BLaER1 (cell line): ENCODE data around the gene GIGYF1.
A peak's percentile ranks its signal among the peaks of the same experiment; 100 is the strongest.

Experiments used
- H3K27ac ChIP-seq: shearing (Covaris generic); formaldehyde crosslinking; 2 replicates; pipeline ENCODE4 v1.8.1; 2022
- H3K27me3 ChIP-seq: shearing (Covaris generic); formaldehyde crosslinking; 2 replicates; pipeline ENCODE4 v1.8.1; 2022
- H3K36me3 ChIP-seq: shearing (Covaris generic); formaldehyde crosslinking; 2 replicates; pipeline ENCODE4 v1.8.1; 2022
- H3K4me1 ChIP-seq: shearing (Covaris generic); formaldehyde crosslinking; 2 replicates; pipeline ENCODE4 v1.8.1; 2022
- H3K4me2 ChIP-seq: shearing (Covaris generic); formaldehyde crosslinking; 2 replicates; pipeline ENCODE4 v1.8.1; 2022
- H3K4me3 ChIP-seq: shearing (Covaris generic); formaldehyde crosslinking; 2 replicates; pipeline ENCODE4 v1.8.1; 2022
- H3K9ac ChIP-seq: shearing (Covaris generic); formaldehyde crosslinking; 2 replicates; pipeline ENCODE4 v1.8.1; 2022
- H3K9me3 ChIP-seq: shearing (Covaris generic); formaldehyde crosslinking; 2 replicates; pipeline ENCODE4 v1.8.1; 2022
- H4K20me1 ChIP-seq: shearing (Covaris generic); formaldehyde crosslinking; 2 replicates; pipeline ENCODE4 v1.8.1; 2022
- Cebpa-rat ChIP-seq: shearing (Covaris generic); IDR thresholded peaks from 2 replicates; pipeline ENCODE4 v1.8.1; 2022

Gene GIGYF1

GRCh38 chr7:100679129-100679926 is 14.7 kb downstream of the GIGYF1 start:
- H3K27ac ChIP-seq, result no peak overlapping the region
- H3K27me3 ChIP-seq, result no peaks in the 10 kb centered on the region
- no peak overlapping the region for H3K4me3 ChIP-seq
- H3K9ac ChIP-seq, result no peak overlapping the region
- no peak overlapping the region for H3K4me2 ChIP-seq
- peaks cover 95% of the 10 kb centered on the region for H4K20me1 ChIP-seq
- peaks cover 25% of the 10 kb centered on the region for H3K4me1 ChIP-seq
- peaks cover 80% of the 10 kb centered on the region for H3K36me3 ChIP-seq
- TF ChIP-seq Cebpa-rat, result no peak
- H3K9me3 ChIP-seq, result no peaks in the 10 kb centered on the region

- Histone ChIP-seq H3K4me3 (no peak overlapping the region), H3K4me1 (peaks cover 25% of the 10 kb centered on the region), H3K27me3 (no peaks in the 10 kb centered on the region), H3K27ac (peak overlapping the region; percentile 22; the same call in 1 of the 2 replicates), H3K36me3 (peaks cover 72% of the 10 kb centered on the region), H3K9me3 (no peaks in the 10 kb centered on the region), H3K4me2 (peak overlapping the region; percentile 93; the same call in 1 of the 2 replicates), H3K9ac (no peak overlapping the region; the same call in 1 of the 2 replicates), H4K20me1 (peaks cover 89% of the 10 kb centered on the region)
- no peak for TF ChIP-seq Cebpa-rat
Observed at GRCh38 chr7:100678291-100678984, 15.6 kb downstream of the GIGYF1 start.

- Histone ChIP-seq H3K9me3 (no peaks in the 10 kb centered on the region), H3K36me3 (peaks cover 63% of the 10 kb centered on the region), H3K4me1 (peaks cover 31% of the 10 kb centered on the region), H4K20me1 (peaks cover 81% of the 10 kb centered on the region), H3K27me3 (no peaks in the 10 kb centered on the region), H3K27ac (peak overlapping the region; percentile 35; the same call in 1 of the 2 replicates), H3K9ac (0 out of 2 replicates have a peak overlapping the region, but pooled peaks have one; percentile 61), H3K4me3 (no peak overlapping the region), H3K4me2 (peak overlapping the region; percentile 93; the same call in 1 of the 2 replicates)
- TF ChIP-seq Cebpa-rat, result no peak
Observed at GRCh38 chr7:100677308-100678267, 16.5 kb downstream of the GIGYF1 start.

DNA sequence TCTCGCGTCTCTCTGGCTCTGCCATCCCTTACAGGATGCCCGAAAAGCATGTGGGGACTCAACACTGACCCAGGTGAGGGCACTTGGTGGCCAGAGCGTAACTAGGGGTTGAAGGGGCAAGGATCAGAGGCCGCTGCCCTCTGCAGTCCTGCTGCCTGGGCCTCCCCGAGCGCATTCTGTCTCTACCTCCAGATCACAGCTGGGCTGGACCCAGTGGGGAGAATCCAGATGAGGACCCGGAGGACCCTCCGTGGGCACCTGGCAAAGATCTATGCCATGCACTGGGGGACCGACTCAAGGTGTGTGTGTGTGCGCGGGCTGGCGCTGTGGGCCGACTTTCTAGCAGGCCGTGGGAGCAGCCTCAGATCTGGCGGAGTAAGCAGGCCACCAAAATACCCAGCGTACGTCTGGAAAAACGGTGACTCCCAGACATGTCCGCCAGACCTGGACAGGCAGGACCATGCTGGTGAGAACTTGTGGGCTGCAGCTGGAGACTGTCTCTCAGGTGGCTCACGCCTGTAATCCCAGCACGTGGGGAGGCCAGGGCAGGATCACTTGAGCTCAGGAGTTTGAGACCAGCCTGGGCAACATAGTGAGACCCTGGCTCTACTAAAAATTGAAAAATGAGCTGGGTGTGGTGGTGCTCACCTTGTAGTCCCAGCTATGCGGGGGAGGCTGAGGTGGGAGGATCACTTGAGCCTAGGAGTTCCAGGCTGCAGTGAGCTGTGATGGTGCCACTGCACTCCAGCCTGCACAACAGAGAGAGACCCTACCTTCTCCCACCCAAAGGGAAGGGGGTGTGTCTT is 17.3 kb downstream of the GIGYF1 start:
- TF ChIP-seq Cebpa-rat, result no peak
- peaks cover 54% of the 10 kb centered on the region for H3K36me3 ChIP-seq
- peak overlapping the region; percentile 61 for H3K9ac ChIP-seq
- H3K4me1 ChIP-seq, result peaks cover 32% of the 10 kb centered on the region
- peak overlapping the region; percentile 95 for H3K4me3 ChIP-seq
- peak overlapping the region; percentile 41; the same call in 1 of the 2 replicates for H3K27ac ChIP-seq
- no peaks in the 10 kb centered on the region for H3K9me3 ChIP-seq
- H3K4me2 ChIP-seq, result peak overlapping the region; percentile 93
- no peaks in the 10 kb centered on the region for H3K27me3 ChIP-seq
- H4K20me1 ChIP-seq, result peaks cover 72% of the 10 kb centered on the region

DNA sequence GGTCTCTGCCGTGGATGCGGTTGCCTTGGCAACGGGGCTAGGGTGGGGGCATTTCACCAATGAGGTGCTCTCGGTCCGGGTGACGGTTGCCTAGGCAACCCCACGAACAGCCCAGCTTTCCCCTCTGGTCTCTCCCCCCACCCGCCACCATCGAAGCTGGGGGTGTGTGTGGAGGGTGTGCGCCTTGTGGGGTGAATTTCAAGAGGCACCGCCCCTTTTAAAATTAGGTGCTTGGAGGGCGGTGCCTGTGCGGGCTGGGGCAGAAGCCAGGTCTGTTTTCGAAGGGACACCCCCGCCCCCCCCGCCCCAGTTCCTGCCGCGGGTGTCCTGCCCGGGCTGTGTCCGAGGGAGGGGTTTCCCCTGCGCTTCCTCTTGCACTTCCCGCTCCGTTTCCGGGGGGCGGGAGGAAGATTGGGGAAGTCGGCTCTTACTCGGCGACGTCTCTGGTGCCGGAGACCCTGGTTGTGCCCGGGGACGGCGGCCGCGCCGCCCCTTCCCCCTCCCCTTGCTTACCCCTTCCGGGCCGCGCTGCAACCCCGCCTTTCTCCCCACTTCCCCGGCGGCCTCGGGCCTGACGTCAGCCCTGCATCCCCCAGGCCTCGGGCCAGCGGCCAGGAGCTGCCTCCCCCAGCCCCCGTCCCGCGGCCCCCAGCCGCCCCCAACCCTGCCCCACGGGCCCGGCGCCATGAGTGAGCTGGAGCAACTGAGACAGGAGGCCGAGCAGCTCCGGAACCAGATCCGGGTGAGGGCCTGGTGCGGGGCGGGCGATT is 18.3 kb downstream of the GIGYF1 start:
- peak overlapping the region; percentile 61 for H3K9ac ChIP-seq
- H3K27me3 ChIP-seq, result no peaks in the 10 kb centered on the region
- peaks cover 62% of the 10 kb centered on the region for H4K20me1 ChIP-seq
- TF ChIP-seq Cebpa-rat, result no peak
- H3K36me3 ChIP-seq, result peaks cover 45% of the 10 kb centered on the region
- peak overlapping the region; percentile 41; the same call in 1 of the 2 replicates for H3K27ac ChIP-seq
- peaks cover 32% of the 10 kb centered on the region for H3K4me1 ChIP-seq
- no peaks in the 10 kb centered on the region for H3K9me3 ChIP-seq
- H3K4me2 ChIP-seq, result peak overlapping the region; percentile 93
- H3K4me3 ChIP-seq, result peak overlapping the region; percentile 95

GRCh38 chr7:100675105-100675451 is 19.0 kb downstream of the GIGYF1 start:
- Histone ChIP-seq H3K4me1 (peaks cover 32% of the 10 kb centered on the region), H3K4me3 (peak overlapping the region; percentile 95), H3K9me3 (no peaks in the 10 kb centered on the region), H4K20me1 (peaks cover 56% of the 10 kb centered on the region), H3K36me3 (peaks cover 38% of the 10 kb centered on the region), H3K27me3 (no peaks in the 10 kb centered on the region), H3K27ac (peak overlapping the region; percentile 97), H3K9ac (peak overlapping the region; percentile 94), H3K4me2 (peak overlapping the region; percentile 93)
- no peak for TF ChIP-seq Cebpa-rat

DNA sequence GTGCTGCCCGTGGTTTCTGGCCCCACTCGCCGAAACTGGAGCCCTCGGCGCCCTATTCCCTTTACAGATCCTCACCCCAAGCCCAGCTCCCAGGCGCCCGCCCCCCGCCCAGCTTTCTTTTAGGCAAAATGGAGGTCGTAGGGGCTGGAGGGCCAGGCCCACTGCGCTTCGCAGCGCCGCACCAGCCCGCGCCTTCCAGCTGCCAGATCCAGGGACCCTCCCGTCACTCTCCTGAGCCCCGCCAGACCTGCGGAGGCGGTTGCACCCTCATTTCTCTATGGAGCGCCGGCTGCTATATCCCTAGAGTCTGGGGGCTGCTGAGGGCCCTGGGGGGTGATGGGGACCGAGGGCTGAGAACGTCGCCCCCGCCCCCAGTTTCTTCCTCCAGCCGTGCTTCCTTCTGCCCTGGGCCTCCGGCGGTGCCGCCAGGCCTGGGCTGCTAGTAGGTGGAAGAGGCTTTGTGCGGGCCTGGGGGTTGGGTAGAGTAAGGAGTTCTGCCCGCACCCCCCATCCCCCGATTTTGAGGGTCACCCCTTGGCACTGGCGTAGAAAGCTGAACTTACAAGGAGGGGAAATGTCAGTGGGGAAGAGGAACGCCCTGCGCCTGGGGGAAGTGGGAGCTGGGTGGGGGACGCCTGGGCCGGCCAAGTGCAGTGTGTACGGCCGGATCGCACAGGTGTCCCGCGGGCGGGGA is 19.5 kb downstream of the GIGYF1 start:
- Histone ChIP-seq H3K9me3 (no peaks in the 10 kb centered on the region), H4K20me1 (peaks cover 50% of the 10 kb centered on the region), H3K4me2 (peak overlapping the region; percentile 93), H3K27ac (peak overlapping the region; percentile 97), H3K36me3 (peaks cover 33% of the 10 kb centered on the region), H3K4me3 (peak overlapping the region; percentile 95), H3K4me1 (peaks cover 32% of the 10 kb centered on the region), H3K27me3 (no peaks in the 10 kb centered on the region), H3K9ac (peak overlapping the region; percentile 94)
- no peak for TF ChIP-seq Cebpa-rat

DNA sequence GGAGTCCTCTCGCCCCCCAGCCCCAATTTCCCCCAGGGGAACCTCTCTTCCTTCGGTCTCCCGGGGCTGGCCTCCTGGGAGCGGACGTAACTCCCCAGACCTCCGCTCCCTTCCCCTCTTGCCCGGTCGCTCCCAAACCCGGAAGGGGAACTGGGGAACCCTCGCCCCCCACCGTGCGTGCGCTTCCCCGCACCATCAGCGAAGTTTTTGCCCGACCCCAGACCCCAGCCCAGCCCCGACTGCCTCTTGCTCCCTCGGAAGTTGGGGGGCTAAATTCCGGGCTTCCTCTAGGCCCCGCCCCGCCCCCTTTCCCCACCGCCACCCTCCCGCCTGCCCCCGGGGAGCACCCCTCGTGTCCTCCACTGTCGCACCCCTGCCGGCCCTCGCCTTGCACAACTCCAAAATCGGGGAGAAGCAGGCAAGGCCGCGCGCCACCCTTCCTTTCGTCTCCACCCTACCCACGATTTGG is 20.1 kb downstream of the GIGYF1 start:
- Histone ChIP-seq H4K20me1 (peaks cover 45% of the 10 kb centered on the region), H3K4me3 (peak overlapping the region; percentile 95), H3K27ac (peak overlapping the region; percentile 97), H3K27me3 (no peaks in the 10 kb centered on the region), H3K4me2 (peak overlapping the region; percentile 93), H3K4me1 (peaks cover 32% of the 10 kb centered on the region), H3K9me3 (no peaks in the 10 kb centered on the region), H3K36me3 (peaks cover 27% of the 10 kb centered on the region), H3K9ac (peak overlapping the region; percentile 94)
- TF ChIP-seq Cebpa-rat, result no peak
